HepG2 (cell line): ENCODE results near the gene PANK4. TPM values are rescaled to one million over a fixed set of nuclear protein-coding genes. Genes with fewer than 3 reads are reported as not detected.

ENCODE experiments used
- AKAP8 ChIP-seq: sonication (generic); formaldehyde crosslinking; IDR thresholded peaks from 2 replicates; pipeline ENCODE4 v1.5.1; 2020; ENCODE audit warnings: mild to moderate bottlenecking, missing genetic modification reagents
- ARID2 ChIP-seq: sonication (generic); formaldehyde crosslinking; IDR thresholded peaks from 2 replicates; pipeline ENCODE4 v1.8.1; 2022; ENCODE audit warnings: mild to moderate bottlenecking, missing genetic modification reagents, borderline replicate concordance
- ATF2 ChIP-seq: sonication (generic); formaldehyde crosslinking; IDR thresholded peaks from 2 replicates; pipeline ENCODE4 v1.4.0; 2020; ENCODE audit warnings: missing genetic modification reagents
- CREBL2 ChIP-seq: sonication (generic); formaldehyde crosslinking; IDR thresholded peaks from 2 replicates; pipeline ENCODE4 v1.8.1; 2023; ENCODE audit warnings: missing genetic modification reagents, mild to moderate bottlenecking, borderline replicate concordance
- GABPA ChIP-seq, 2 experiments: IDR thresholded peaks; 2 replicates each; pipeline ENCODE4 v1.6.1; 2011 to 2016; ENCODE audit warnings: low read depth in 2 of 2, low read length in 1 of 2, missing biosample characterization in 1 of 2, missing genetic modification characterization in 1 of 2
- KDM2A ChIP-seq: sonication (generic); formaldehyde crosslinking; IDR thresholded peaks from 2 replicates; pipeline ENCODE4 v1.4.0; 2020; ENCODE audit warnings: low read depth, missing genetic modification reagents, borderline replicate concordance
- LRRFIP1 ChIP-seq: sonication (generic); formaldehyde crosslinking; conservative IDR thresholded peaks from 2 replicates; pipeline ENCODE4 v1.4.0; 2020; ENCODE audit warnings: missing genetic modification reagents
- MLXIP ChIP-seq: sonication (generic); formaldehyde crosslinking; IDR thresholded peaks from 2 replicates; pipeline ENCODE4 v1.9.0; 2021; ENCODE audit warnings: missing genetic modification reagents, borderline replicate concordance
- PHB2 ChIP-seq: fragments of 450-650 bp; IDR thresholded peaks from 2 replicates; pipeline ENCODE4 v1.6.1; 2018; ENCODE audit not compliant: partially characterized antibody
- PRDM10 ChIP-seq: sonication (generic); formaldehyde crosslinking; IDR thresholded peaks from 2 replicates; pipeline ENCODE4 v1.4.0; 2020; ENCODE audit warnings: low read depth, missing genetic modification reagents
- SAFB2 ChIP-seq: sonication (generic); formaldehyde crosslinking; IDR thresholded peaks from 2 replicates; pipeline ENCODE4 v1.5.1; 2020; ENCODE audit warnings: missing genetic modification reagents, low read depth, mild to moderate bottlenecking, borderline replicate concordance
- ZKSCAN8 ChIP-seq: IDR thresholded peaks from 2 replicates; pipeline ENCODE4 v1.6.1; 2016; ENCODE audit warnings: borderline replicate concordance, missing genetic modification reagents, missing compliant biosample characterization
- ZNF136 ChIP-seq: sonication (generic); formaldehyde crosslinking; IDR thresholded peaks from 2 replicates; pipeline ENCODE4 v1.8.1; 2022; ENCODE audit warnings: low read depth, mild to moderate bottlenecking, moderate library complexity, missing genetic modification reagents
- ZNF205 ChIP-seq: IDR thresholded peaks from 2 replicates; pipeline ENCODE4 v1.6.1; 2018; ENCODE audit warnings: missing biosample characterization, missing genetic modification reagents
- ZNF367 ChIP-seq: sonication (generic); formaldehyde crosslinking; IDR thresholded peaks from 2 replicates; pipeline ENCODE4 v1.4.0; 2020; ENCODE audit warnings: missing genetic modification reagents, borderline replicate concordance
- ZNF75D ChIP-seq: sonication (generic); formaldehyde crosslinking; IDR thresholded peaks from 2 replicates; pipeline ENCODE4 v1.8.1; 2023; ENCODE audit warnings: missing genetic modification reagents, mild to moderate bottlenecking, borderline replicate concordance
- polyA plus RNA-seq, 8 experiments: library from polyadenylated mRNA; depleted of rRNA in 3 of 8; stranded (reverse) in 7 of 8; unstranded in 1 of 8; fragments of >200 nt; fragmentation: Illumina TruSeq in 4 of 8; extraction: Trizol in 4 of 8; gene quantifications; 2 replicates each; pipeline versions ENCODE4 v1.2.1 to v1.2.3, GENCODE V29; 2011 to 2016; ENCODE audit warnings: low read depth in 4 of 8, missing spikeins in 1 of 8, mixed read lengths in 1 of 8; ENCODE audit not compliant: insufficient read depth in 1 of 8
- total RNA-seq, 5 experiments: library from RNA; depleted of rRNA; stranded (reverse); fragments of >200 nt; fragmentation: Illumina TruSeq; extraction: Trizol; gene quantifications; 2 replicates each; pipeline ENCODE4 v1.2.3, GENCODE V29; 2016; ENCODE audit warnings: low read depth in 1 of 5

Gene PANK4
- total and polyA plus RNA-seq, 2 of the 13 experiments (the other 11 are each of a cell fraction or from before 2014, with no cell fraction given) = 17.4 to 19.3 TPM

GRCh38 chr1:2525920-2526823, at the start of gene PANK4 (continued):
- TF ChIP-seq CREBL2 (CRISPR knock-in tag) (no peak), PHB2 (no peak), PRDM10 (no peak), ATF2 (no peak), ZNF367 (CRISPR knock-in tag) (no peak), ZNF75D (no peak), ARID2 (CRISPR knock-in tag) (no peak), AKAP8 (CRISPR knock-in tag) (no peak), LRRFIP1 (no peak), ZNF205 (CRISPR knock-in tag) (no peak), KDM2A (CRISPR knock-in tag) (no peak; the same call in 1 of the 2 replicates), MLXIP (CRISPR knock-in tag) (no peak), GABPA (IDR thresholded peaks at IDR 0.05; ENCODE audit: low read depth, low read length) (no peak), GABPA (CRISPR knock-in tag; IDR thresholded peaks at IDR 0.05; ENCODE audit: low read depth) (no peak), ZKSCAN8 (CRISPR knock-in tag) (no peak), SAFB2 (CRISPR knock-in tag) (no peak), ZNF136 (no peak)
